HS-27A (cell line): ENCODE results near the gene MRPL27.
"Not testable (repeated sequence)": the region's sequence is repeated elsewhere in the genome, so short reads cannot be mapped to it uniquely, and the experiment has no call there.

ENCODE experiments used
- DNase-seq: peaks from one replicate; pipeline ENCODE4 v3.0.0-alpha.2; 2012; ENCODE audit warnings: low read depth, missing footprints

MRPL27 gene

GRCh38 chr17:50345432-50346312, 27.3 kb downstream of the MRPL27 start, which contains the start of gene XYLT2:
TSS of gene XYLT2 (plus strand) at chr17:50346126. CDS start at chr17:50346141, 15 bp downstream.
- no peak for DNase-seq

GRCh38 chr17:50344731-50345365, 28.1 kb downstream of the MRPL27 start:
- DNase-seq = no peak

- DNase-seq = no peak
Measured at GRCh38 chr17:50339381-50339780, 33.6 kb downstream of the MRPL27 start.

GRCh38 chr17:50338645-50339044, 34.3 kb downstream of the MRPL27 start:
- no peak for DNase-seq

- no peak for DNase-seq
Measured at GRCh38 chr17:50337956-50338355, 35.0 kb downstream of the MRPL27 start.

GRCh38 chr17:50333291-50334057, 39.5 kb downstream of the MRPL27 start:
- DNase-seq = not testable (repeated sequence)

- DNase-seq = no peak
Measured at GRCh38 chr17:50332196-50332595, 40.8 kb downstream of the MRPL27 start.

GRCh38 chr17:50331085-50331791, 41.7 kb downstream of the MRPL27 start:
- DNase-seq = no peak

GRCh38 chr17:50330151-50330775, 42.7 kb downstream of the MRPL27 start:
- no peak for DNase-seq

GRCh38 chr17:50329716-50330115, 43.3 kb downstream of the MRPL27 start:
- DNase-seq = no peak

- no peak for DNase-seq
Measured at GRCh38 chr17:50328363-50329325, 44.3 kb downstream of the MRPL27 start.

GRCh38 chr17:50326831-50327364, 46.1 kb downstream of the MRPL27 start:
- no peak for DNase-seq

GRCh38 chr17:50325906-50326305, 47.1 kb downstream of the MRPL27 start:
- DNase-seq = no peak

GRCh38 chr17:50323060-50323459, 49.9 kb downstream of the MRPL27 start:
- no peak for DNase-seq

GRCh38 chr17:50322271-50322670, 50.7 kb downstream of the MRPL27 start:
- no peak for DNase-seq

GRCh38 chr17:50319306-50320004, 53.5 kb downstream of the MRPL27 start:
- DNase-seq = no peak

GRCh38 chr17:50318501-50319285, 54.3 kb downstream of the MRPL27 start:
- no peak for DNase-seq
